ENCODE results near the gene UACA.

The UACA gene

DNA sequence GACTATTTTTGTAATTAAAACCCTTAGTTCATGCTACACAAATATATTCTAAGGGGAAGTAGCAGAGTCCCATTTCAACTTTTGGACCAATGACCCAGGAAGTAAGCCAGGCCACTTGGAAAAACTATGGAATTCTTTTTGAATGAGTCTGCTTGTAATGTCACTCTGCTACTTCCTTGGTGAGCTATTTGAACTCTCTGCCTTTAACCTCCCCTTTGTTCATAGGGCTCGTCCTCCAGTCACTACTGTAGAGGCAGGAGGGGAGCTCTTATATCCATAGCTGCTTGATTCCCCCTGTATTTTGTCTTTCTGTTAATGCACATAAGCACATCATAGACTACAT lies 119.6 kb downstream of the UACA start:
- TF ChIP-seq POLR2AphosphoS5 (IDR thresholded peaks at IDR 0.05; ENCODE audit: low read depth): no peak
- no peak for DNase-seq (ENCODE audit: low read depth in 1 of 2, low spot score in 1 of 2)
- H3K27ac ChIP-seq (replicated peaks): no peak overlapping the region
- H3K27me3 ChIP-seq (ENCODE audit: insufficient read depth, poor library complexity, severe bottlenecking): no peaks in the 10 kb centered on the region
- no peak overlapping the region for H3K4me3 ChIP-seq (replicated peaks; ENCODE audit: insufficient read depth, low read length)

DNA sequence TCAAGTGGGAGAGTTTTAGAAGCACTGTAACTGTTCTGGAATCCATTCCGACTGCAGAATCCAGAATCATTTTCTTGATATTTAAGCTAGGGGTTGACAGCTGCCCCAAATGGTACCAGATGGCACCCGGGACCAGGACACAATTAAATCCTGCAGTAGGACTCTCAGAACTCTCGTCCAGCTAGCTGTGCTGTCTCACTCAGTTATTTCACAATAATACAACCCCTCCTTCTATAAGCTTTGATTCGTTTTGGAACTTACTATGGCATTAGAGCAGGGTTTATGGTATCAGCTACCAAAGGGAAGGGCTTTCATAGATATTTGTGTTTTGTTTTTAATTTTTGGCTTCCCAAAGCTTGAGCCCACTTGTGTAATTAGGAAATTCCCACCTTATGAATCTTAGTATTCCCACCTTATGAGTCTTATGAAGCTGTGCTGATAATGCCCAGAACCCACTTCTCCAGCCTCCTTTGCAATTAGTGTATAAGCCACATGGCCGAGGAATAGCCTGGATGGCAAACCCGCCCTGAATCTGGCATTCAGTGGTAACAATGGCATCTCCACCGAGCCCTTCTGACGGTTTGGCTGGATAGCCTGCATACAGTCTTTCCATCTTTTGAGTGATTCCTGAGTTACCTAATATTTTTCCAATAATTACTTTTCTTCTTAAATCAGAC lies 120.1 kb downstream of the UACA start:
- no peak overlapping the region for H3K27ac ChIP-seq (replicated peaks)
- H3K27me3 ChIP-seq (ENCODE audit: insufficient read depth, poor library complexity, severe bottlenecking): no peaks in the 10 kb centered on the region
- no peak for DNase-seq (ENCODE audit: low read depth in 1 of 2, low spot score in 1 of 2)
- TF ChIP-seq, protein P1, sequence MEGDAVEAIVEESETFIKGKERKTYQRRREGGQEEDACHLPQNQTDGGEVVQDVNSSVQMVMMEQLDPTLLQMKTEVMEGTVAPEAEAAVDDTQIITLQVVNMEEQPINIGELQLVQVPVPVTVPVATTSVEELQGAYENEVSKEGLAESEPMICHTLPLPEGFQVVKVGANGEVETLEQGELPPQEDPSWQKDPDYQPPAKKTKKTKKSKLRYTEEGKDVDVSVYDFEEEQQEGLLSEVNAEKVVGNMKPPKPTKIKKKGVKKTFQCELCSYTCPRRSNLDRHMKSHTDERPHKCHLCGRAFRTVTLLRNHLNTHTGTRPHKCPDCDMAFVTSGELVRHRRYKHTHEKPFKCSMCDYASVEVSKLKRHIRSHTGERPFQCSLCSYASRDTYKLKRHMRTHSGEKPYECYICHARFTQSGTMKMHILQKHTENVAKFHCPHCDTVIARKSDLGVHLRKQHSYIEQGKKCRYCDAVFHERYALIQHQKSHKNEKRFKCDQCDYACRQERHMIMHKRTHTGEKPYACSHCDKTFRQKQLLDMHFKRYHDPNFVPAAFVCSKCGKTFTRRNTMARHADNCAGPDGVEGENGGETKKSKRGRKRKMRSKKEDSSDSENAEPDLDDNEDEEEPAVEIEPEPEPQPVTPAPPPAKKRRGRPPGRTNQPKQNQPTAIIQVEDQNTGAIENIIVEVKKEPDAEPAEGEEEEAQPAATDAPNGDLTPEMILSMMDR (IDR thresholded peaks at IDR 0.05; ENCODE audit: insufficient read depth, low read length): no peak
- TF ChIP-seq GABPA (IDR thresholded peaks at IDR 0.05; ENCODE audit: low read depth) (no peak), SPI1 (IDR thresholded peaks at IDR 0.05; ENCODE audit: borderline replicate concordance, low read depth) (no peak)
- H3K4me3 ChIP-seq (replicated peaks; ENCODE audit: insufficient read depth, low read length): no peak overlapping the region

DNA sequence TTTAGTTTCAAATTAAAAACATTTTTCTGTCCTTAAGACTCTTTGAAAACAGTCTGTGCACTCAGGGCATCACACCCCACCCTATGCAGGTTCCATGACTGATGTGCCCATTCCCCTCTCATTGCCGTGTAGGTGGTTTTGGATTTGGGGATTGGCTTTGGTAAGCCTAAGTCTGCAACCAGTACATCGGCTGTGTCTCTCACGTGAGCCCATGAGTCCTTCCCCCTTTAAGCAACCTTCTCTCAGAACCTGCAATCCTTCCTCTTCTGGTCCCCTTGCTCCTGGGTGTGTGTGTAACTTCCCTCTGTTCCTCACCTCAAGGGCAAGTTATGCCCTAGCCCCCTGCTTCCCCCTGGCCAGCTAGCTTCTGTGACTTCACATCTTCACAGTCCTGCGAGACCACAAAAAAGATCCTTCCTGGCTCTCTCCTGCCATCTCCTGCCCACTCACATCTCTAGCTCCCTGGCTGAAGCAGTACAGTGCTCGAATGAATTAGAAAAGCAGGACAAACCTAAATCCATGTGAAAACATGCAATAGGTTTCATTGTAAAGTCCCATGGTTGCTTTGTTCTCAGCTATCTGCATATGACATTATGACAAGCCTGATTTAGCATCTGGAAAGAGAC lies 126.7 kb downstream of the UACA start:
- Histone ChIP-seq H3K27ac (replicated peaks) (peak overlapping the region; percentile 38; the same call in 1 of the 2 replicates), H3K27me3 (ENCODE audit: insufficient read depth, poor library complexity, severe bottlenecking) (no peaks in the 10 kb centered on the region), H3K4me3 (replicated peaks; ENCODE audit: insufficient read depth, low read length) (no peak overlapping the region)
- TF ChIP-seq SPI1 (IDR thresholded peaks at IDR 0.05; ENCODE audit: borderline replicate concordance, low read depth) (peak; percentile 31; the same call in 1 of the 2 replicates), POLR2AphosphoS5 (IDR thresholded peaks at IDR 0.05; ENCODE audit: low read depth) (0 out of 2 replicates have a peak, but pooled peaks have one; percentile 14)
- TF ChIP-seq, protein P1 (IDR thresholded peaks at IDR 0.05; ENCODE audit: insufficient read depth, low read length): no peak
- DNase-seq (ENCODE audit: low read depth in 1 of 2, low spot score in 1 of 2): peak; percentile 6 to 92

DNA sequence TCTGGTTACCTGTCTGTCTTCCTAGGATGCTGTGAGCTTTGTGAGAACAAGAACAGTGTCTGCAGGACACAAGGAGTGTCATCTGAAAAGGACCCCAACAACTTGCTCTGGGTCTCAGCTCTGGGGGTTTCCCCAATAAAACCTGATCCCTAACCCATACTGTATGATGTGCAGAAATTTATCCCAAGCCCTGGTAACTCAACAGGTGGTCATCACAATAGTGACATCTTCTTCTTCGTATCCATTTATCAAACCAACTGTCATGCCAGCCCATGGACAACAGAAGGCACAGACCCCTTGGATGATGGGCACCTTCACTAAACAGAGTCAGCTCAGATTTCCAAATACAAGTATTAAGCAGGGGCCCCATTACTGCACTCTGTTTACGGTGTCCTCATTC lies 127.5 kb downstream of the UACA start:
- Histone ChIP-seq H3K27ac (replicated peaks) (no peak overlapping the region), H3K27me3 (ENCODE audit: insufficient read depth, poor library complexity, severe bottlenecking) (no peaks in the 10 kb centered on the region), H3K4me3 (replicated peaks; ENCODE audit: insufficient read depth, low read length) (no peak overlapping the region)
- TF ChIP-seq POLR2AphosphoS5 (IDR thresholded peaks at IDR 0.05; ENCODE audit: low read depth) (no peak), GABPA (IDR thresholded peaks at IDR 0.05; ENCODE audit: low read depth) (no peak), SPI1 (IDR thresholded peaks at IDR 0.05; ENCODE audit: borderline replicate concordance, low read depth) (no peak)
- TF ChIP-seq, protein P2, sequence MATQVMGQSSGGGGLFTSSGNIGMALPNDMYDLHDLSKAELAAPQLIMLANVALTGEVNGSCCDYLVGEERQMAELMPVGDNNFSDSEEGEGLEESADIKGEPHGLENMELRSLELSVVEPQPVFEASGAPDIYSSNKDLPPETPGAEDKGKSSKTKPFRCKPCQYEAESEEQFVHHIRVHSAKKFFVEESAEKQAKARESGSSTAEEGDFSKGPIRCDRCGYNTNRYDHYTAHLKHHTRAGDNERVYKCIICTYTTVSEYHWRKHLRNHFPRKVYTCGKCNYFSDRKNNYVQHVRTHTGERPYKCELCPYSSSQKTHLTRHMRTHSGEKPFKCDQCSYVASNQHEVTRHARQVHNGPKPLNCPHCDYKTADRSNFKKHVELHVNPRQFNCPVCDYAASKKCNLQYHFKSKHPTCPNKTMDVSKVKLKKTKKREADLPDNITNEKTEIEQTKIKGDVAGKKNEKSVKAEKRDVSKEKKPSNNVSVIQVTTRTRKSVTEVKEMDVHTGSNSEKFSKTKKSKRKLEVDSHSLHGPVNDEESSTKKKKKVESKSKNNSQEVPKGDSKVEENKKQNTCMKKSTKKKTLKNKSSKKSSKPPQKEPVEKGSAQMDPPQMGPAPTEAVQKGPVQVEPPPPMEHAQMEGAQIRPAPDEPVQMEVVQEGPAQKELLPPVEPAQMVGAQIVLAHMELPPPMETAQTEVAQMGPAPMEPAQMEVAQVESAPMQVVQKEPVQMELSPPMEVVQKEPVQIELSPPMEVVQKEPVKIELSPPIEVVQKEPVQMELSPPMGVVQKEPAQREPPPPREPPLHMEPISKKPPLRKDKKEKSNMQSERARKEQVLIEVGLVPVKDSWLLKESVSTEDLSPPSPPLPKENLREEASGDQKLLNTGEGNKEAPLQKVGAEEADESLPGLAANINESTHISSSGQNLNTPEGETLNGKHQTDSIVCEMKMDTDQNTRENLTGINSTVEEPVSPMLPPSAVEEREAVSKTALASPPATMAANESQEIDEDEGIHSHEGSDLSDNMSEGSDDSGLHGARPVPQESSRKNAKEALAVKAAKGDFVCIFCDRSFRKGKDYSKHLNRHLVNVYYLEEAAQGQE (IDR thresholded peaks at IDR 0.05; ENCODE audit: insufficient replicate concordance, low read depth): no peak
- TF ChIP-seq, protein P1 (IDR thresholded peaks at IDR 0.05; ENCODE audit: insufficient read depth, low read length): no peak
- DNase-seq (ENCODE audit: low read depth in 1 of 2, low spot score in 1 of 2): no peak

DNA sequence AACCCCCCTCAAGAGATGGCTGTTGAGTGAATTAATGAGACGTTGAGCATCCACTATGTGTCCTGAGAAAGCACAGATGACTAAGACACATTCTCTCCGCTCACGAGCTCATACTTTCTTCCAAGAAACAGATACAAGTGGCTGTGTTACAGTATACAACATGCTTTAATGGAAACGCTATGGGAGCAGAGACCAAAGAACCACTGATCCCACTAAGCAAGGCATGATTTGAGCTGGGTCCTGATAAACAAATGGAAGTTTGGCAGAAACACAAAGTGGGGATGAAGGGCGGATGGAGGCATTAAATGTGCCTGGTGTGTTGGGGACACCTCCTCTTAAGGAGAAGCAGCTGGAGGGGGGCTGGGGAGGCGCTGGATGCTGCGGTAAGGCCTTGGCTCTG lies 129.4 kb downstream of the UACA start:
- DNase-seq (ENCODE audit: low read depth in 1 of 2, low spot score in 1 of 2): no peak
- no peak overlapping the region for H3K4me3 ChIP-seq (replicated peaks; ENCODE audit: insufficient read depth, low read length)
- no peak overlapping the region for H3K27ac ChIP-seq (replicated peaks)
- TF ChIP-seq SPI1 (IDR thresholded peaks at IDR 0.05; ENCODE audit: borderline replicate concordance, low read depth): no peak
- no peak for TF ChIP-seq GABPA (IDR thresholded peaks at IDR 0.05; ENCODE audit: low read depth)
- H3K27me3 ChIP-seq (ENCODE audit: insufficient read depth, poor library complexity, severe bottlenecking): no peaks in the 10 kb centered on the region
